ENCODE results near the gene SULT1A2.
A peak's percentile ranks its signal among the peaks of the same experiment; 100 is the strongest.
"Not testable (repeated sequence)": the region's sequence is repeated elsewhere in the genome, so short reads cannot be mapped to it uniquely, and the experiment has no call there.

SULT1A2 gene

GRCh38 chr16:28554634-28555423 lies 42.0 kb downstream of the SULT1A2 start:
- DNase-seq, result no peak

DNA sequence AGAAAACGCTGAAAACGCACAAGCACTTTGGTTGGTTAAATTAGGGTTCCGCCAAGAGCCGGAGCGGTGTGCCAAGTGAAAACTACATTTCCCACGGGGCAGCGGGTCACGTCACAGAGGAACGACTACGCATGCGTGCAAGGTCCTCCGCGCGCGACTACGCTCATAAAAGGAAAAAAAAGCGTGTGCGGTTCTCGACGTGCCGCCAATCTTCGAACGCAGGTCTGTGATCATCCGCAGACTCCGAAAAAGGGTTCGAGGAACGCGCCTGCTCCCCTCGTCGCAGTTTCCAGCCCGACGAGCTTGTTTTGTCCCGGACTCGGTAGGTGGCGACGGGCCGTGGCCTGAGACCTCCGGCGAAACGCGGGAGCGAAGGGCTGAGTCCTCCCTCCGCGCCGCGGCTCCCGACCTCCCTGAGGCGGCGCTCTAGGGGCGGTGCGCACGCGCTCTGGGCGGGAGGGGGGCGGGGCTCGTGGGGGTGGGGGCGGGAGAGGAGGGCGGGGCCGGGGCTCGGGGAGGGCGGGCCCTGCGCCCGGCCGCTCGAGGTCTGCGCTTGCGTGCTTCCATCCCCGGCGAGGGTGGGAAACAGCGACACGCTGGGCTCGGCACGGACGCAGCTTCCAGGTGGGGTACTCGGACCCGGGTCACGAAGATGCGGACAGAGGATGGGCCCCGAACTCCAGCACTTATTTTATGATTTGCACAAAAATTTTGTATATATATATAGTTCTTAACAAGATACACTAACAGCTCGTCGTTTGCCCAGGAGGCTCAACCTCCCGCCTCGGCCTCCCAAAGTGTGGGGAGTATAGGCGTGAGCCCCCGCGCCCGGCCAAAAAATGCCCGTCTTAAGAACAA lies 42.8 kb downstream of the SULT1A2 start, which contains the start of gene SGF29:
Gene SGF29, plus strand, starts transcription at position 145 of the 858 bp plus-strand sequence. CDS start 27,150 bp downstream, outside the sequence.
- DNase-seq, result peak; percentile 95

GRCh38 chr16:28549301-28549899 lies 47.5 kb downstream of the SULT1A2 start:
- peak; percentile 35 for DNase-seq

- no peak for DNase-seq
Observed at GRCh38 chr16:28548306-28548802, 48.5 kb downstream of the SULT1A2 start.

DNA sequence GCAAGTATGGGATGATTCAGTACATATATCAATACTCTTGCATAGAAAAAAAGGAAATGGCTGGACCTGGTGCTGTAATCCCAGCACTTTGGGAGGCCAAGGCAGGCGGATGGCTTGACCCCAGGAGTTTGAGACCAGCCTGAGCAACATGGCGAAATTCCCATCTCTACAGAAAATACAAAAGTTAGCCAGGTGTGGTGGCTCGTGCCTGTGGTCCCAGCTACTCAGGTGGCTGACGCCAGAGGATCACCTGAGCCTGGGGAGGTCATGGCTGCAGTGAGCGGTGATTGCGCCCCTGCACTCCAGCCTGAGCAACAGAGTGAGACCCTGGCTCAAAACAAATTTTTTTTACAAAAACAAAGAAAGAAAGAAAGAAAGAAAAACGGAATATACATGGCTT lies 50.2 kb downstream of the SULT1A2 start:
- DNase-seq, result no peak

- DNase-seq, result not testable (repeated sequence)
Observed at GRCh38 chr16:28545964-28546363, 50.9 kb downstream of the SULT1A2 start.

GRCh38 chr16:28544998-28545397 lies 51.9 kb downstream of the SULT1A2 start:
- DNase-seq, result no peak

DNA sequence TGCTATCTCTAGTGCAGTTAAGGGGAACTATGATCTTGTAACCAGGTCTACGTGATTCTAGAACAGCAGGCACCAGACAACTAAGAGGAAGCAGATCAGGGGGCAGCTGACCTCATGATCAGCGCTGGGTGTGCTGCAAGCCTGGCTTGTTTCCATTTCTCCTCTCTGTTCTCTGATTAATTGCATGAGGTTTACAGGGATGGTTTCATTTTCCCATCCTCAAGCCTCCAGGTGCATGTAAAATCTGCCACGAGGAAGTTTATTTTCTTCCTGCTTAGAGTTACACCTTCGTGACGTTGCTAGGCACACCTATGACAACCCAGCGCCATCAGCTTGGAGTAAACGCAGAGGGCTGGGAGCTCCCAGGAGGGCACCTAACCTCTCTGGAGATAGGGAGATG lies 53.8 kb downstream of the SULT1A2 start:
- no peak for DNase-seq

DNA sequence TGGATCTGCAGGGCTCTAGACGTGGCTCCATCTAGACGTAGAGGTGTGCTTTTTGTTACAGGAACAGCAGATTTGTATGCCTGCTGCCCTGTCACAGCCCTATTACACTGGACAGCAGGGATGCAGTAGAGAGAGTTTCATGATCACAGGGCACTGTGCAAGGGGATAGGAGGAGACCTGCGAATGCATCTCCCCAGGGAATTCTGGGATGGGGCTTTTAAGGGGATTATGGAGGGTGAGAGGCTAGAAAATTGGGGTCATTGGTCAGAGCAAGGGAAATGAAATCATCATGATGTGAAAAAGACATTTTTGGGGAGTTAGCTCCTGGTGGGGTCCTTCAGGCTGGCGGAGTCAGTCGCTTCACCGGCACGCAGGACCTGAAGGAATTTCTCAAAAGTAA lies 54.2 kb downstream of the SULT1A2 start:
- DNase-seq, result no peak
